HG03175 (cell line): ENCODE data around the gene LUC7L3.
"Not testable (repeated sequence)": the region's sequence is repeated elsewhere in the genome, so short reads cannot be mapped to it uniquely, and the experiment has no call there.

Source experiments
- ATAC-seq: cut with Tn5 transposase; IDR thresholded peaks from one replicate; pipeline ENCODE4 v1.9.1; 2021; ENCODE audit warnings: mild to moderate bottlenecking, moderate library complexity; ENCODE audit not compliant: unreplicated experiment

The LUC7L3 gene

GRCh38 chr17:50708050-50709000, 11.1 kb upstream of the LUC7L3 start:
- ATAC-seq: no peak

- not testable (repeated sequence) for ATAC-seq
These were observed 10.3 kb upstream of the LUC7L3 start for GRCh38 chr17:50709053-50709452.

- no peak for ATAC-seq
These were observed 9.4 kb upstream of the LUC7L3 start for GRCh38 chr17:50710025-50710424.

GRCh38 chr17:50710650-50711049, 8.8 kb upstream of the LUC7L3 start:
- ATAC-seq: no peak

- no peak for ATAC-seq
These were observed 6.8 kb upstream of the LUC7L3 start for GRCh38 chr17:50712641-50713040.

- ATAC-seq: no peak
These were observed 3.9 kb upstream of the LUC7L3 start for GRCh38 chr17:50715471-50715870.

- ATAC-seq: no peak
These were observed 756 bp downstream of the LUC7L3 start for GRCh38 chr17:50719924-50720794.

- no peak for ATAC-seq
These were observed 2.0 kb downstream of the LUC7L3 start for GRCh38 chr17:50721194-50722010.

GRCh38 chr17:50722746-50723145, 3.3 kb downstream of the LUC7L3 start:
- no peak for ATAC-seq

- ATAC-seq: not testable (repeated sequence)
These were observed 5.2 kb downstream of the LUC7L3 start for GRCh38 chr17:50724622-50725021.

- ATAC-seq: no peak
These were observed 6.6 kb downstream of the LUC7L3 start for GRCh38 chr17:50725769-50726655.

- ATAC-seq: no peak
These were observed 8.7 kb downstream of the LUC7L3 start for GRCh38 chr17:50728112-50728429.

- no peak for ATAC-seq
These were observed 9.7 kb downstream of the LUC7L3 start for GRCh38 chr17:50728881-50729765.

GRCh38 chr17:50731575-50732460, 12.4 kb downstream of the LUC7L3 start:
- no peak for ATAC-seq

- ATAC-seq: no peak
These were observed 15.9 kb downstream of the LUC7L3 start for GRCh38 chr17:50735287-50735686.

GRCh38 chr17:50737118-50737698, 17.8 kb downstream of the LUC7L3 start:
- no peak for ATAC-seq

GRCh38 chr17:50739098-50739497, 19.7 kb downstream of the LUC7L3 start:
- no peak for ATAC-seq

- ATAC-seq: no peak
These were observed 26.2 kb downstream of the LUC7L3 start for GRCh38 chr17:50745631-50746030.
